Trophoblast cell (in vitro differentiated cells and primary cell): ENCODE measurements around the gene ALS2.

Experiments
- DNase-seq, 2 donors: peaks; one replicate each; pipeline ENCODE4 v3.0.0-alpha.2; 2016
- H2AFZ ChIP-seq: 2 replicates; pipeline ENCODE4 v1.6.1; 2013; ENCODE audit warnings: low read length, moderate library complexity, mild to moderate bottlenecking; ENCODE audit not compliant: insufficient read depth, poor library complexity
- H2AK5ac ChIP-seq: 2 replicates; pipeline ENCODE4 v1.6.1; 2013; ENCODE audit warnings: mild to moderate bottlenecking, low read length
- H2BK120ac ChIP-seq: 2 replicates; pipeline ENCODE4 v1.6.1; 2013; ENCODE audit warnings: low read length, mild to moderate bottlenecking, moderate library complexity; ENCODE audit not compliant: insufficient read depth, poor library complexity
- H2BK12ac ChIP-seq: 2 replicates; pipeline ENCODE4 v1.6.1; 2013; ENCODE audit warnings: mild to moderate bottlenecking, low read length, moderate library complexity
- H2BK5ac ChIP-seq: 2 replicates; pipeline ENCODE4 v1.6.1; 2013; ENCODE audit warnings: low read length, low read depth, moderate library complexity, mild to moderate bottlenecking; ENCODE audit not compliant: poor library complexity
- H3K14ac ChIP-seq: 2 replicates; pipeline ENCODE4 v1.6.1; 2013; ENCODE audit warnings: mild to moderate bottlenecking, low read length
- H3K18ac ChIP-seq: 2 replicates; pipeline ENCODE4 v1.6.1; 2013; ENCODE audit warnings: mild to moderate bottlenecking, low read length
- H3K23ac ChIP-seq: 2 replicates; pipeline ENCODE4 v1.6.1; 2013; ENCODE audit warnings: low read length
- H3K27ac ChIP-seq: 2 replicates; pipeline ENCODE4 v1.5.1; 2013; ENCODE audit warnings: low read depth, mild to moderate bottlenecking, inconsistent platforms, low read length, moderate library complexity
- H3K27me3 ChIP-seq: 2 replicates; pipeline ENCODE4 v1.6.1; 2013; ENCODE audit warnings: inconsistent platforms, mild to moderate bottlenecking, low read length, moderate library complexity; ENCODE audit not compliant: insufficient read depth
- H3K36me3 ChIP-seq, 2 experiments: 1 replicate in 1 of 2; 2 replicates in 1 of 2; pipeline ENCODE4 v1.6.1; 2013; ENCODE audit warnings: low read length in 2 of 2, mild to moderate bottlenecking in 2 of 2, moderate library complexity in 1 of 2; ENCODE audit not compliant: insufficient read depth in 2 of 2, control insufficient read depth in 1 of 2
- H3K4ac ChIP-seq: 2 replicates; pipeline ENCODE4 v1.6.1; 2013; ENCODE audit warnings: low read depth, mild to moderate bottlenecking, low read length, moderate library complexity
- H3K4me1 ChIP-seq, 2 experiments: 1 replicate in 1 of 2; 2 replicates in 1 of 2; pipeline ENCODE4 v1.6.1; 2013; ENCODE audit warnings: low read length in 2 of 2, mild to moderate bottlenecking in 2 of 2, moderate library complexity in 1 of 2; ENCODE audit not compliant: insufficient read depth in 2 of 2, control insufficient read depth in 1 of 2
- H3K4me2 ChIP-seq: 2 replicates; pipeline ENCODE4 v1.6.1; 2013; ENCODE audit warnings: inconsistent platforms, mild to moderate bottlenecking, low read length, moderate library complexity
- H3K4me3 ChIP-seq: 2 replicates; pipeline ENCODE4 v1.5.1; 2013; ENCODE audit warnings: mild to moderate bottlenecking, low read depth, low read length, inconsistent platforms
- H3K79me1 ChIP-seq: one replicate; pipeline ENCODE4 v1.6.1; 2013; ENCODE audit warnings: low read length
- H3K79me2 ChIP-seq: 2 replicates; pipeline ENCODE4 v1.6.1; 2013; ENCODE audit warnings: low read length, mild to moderate bottlenecking; ENCODE audit not compliant: control insufficient read depth, insufficient read depth, poor library complexity
- H3K9ac ChIP-seq: 2 replicates; pipeline ENCODE4 v1.6.1; 2013; ENCODE audit warnings: mild to moderate bottlenecking, low read length
- H3K9me3 ChIP-seq: 2 replicates; pipeline ENCODE4 v1.6.1; 2013; ENCODE audit warnings: low read depth, mild to moderate bottlenecking, control low read depth, inconsistent platforms, low read length; ENCODE audit not compliant: insufficient read depth
- H4K12ac ChIP-seq: 2 replicates; pipeline ENCODE4 v1.6.1; 2013; ENCODE audit warnings: low read depth, mild to moderate bottlenecking, low read length, moderate library complexity
- H4K8ac ChIP-seq: 2 replicates; pipeline ENCODE4 v1.6.1; 2013; ENCODE audit warnings: low read depth, mild to moderate bottlenecking, low read length, moderate library complexity
- H4K91ac ChIP-seq: one replicate; pipeline ENCODE4 v1.6.1; 2013; ENCODE audit warnings: low read depth, mild to moderate bottlenecking, low read length, moderate library complexity
- WGBS: extraction: QIAGEN DNeasy Blood & Tissue Kit; methylation state at CpG from one replicate; pipeline ENCODE4 v1.1.7; 2013; ENCODE audit warnings: missing lambda C conversion rate; ENCODE audit not compliant: insufficient read length, insufficient coverage; ENCODE audit errors: extremely low coverage; 5-methylcytosine and 5-hydroxymethylcytosine counted together

ALS2 gene

GRCh38 chr2:201675454-201675853, 105.3 kb downstream of the ALS2 start:
- H2AFZ ChIP-seq, result no peak overlapping the region
- no peak overlapping the region for H3K23ac ChIP-seq
- no peak overlapping the region for H3K4me3 ChIP-seq
- H3K4me1 ChIP-seq, result no peaks in the 10 kb centered on the region
- no peak overlapping the region for H3K18ac ChIP-seq
- no peaks in the 10 kb centered on the region for H3K79me2 ChIP-seq
- peaks cover 1% of the 10 kb centered on the region for H3K9me3 ChIP-seq
- no peak overlapping the region for H3K4ac ChIP-seq
- no peak overlapping the region for H4K12ac ChIP-seq
- no peak overlapping the region for H2BK120ac ChIP-seq
- H3K14ac ChIP-seq, result no peak overlapping the region
- H3K79me1 ChIP-seq, result no peaks in the 10 kb centered on the region
- H3K4me2 ChIP-seq, result no peak overlapping the region
- H3K27ac ChIP-seq, result no peak overlapping the region
- no peak overlapping the region for H4K8ac ChIP-seq
- H2BK5ac ChIP-seq, result no peak overlapping the region
- no peaks in the 10 kb centered on the region for H3K36me3 ChIP-seq
- H2AK5ac ChIP-seq, result no peak overlapping the region
- no peak overlapping the region for H3K9ac ChIP-seq
- H3K27me3 ChIP-seq, result no peaks in the 10 kb centered on the region
- no peak overlapping the region for H4K91ac ChIP-seq
- WGBS, result no CpG with 5 or more reads among the region's 4 CpGs
- no peak overlapping the region for H2BK12ac ChIP-seq
- DNase-seq, result no peak

DNA sequence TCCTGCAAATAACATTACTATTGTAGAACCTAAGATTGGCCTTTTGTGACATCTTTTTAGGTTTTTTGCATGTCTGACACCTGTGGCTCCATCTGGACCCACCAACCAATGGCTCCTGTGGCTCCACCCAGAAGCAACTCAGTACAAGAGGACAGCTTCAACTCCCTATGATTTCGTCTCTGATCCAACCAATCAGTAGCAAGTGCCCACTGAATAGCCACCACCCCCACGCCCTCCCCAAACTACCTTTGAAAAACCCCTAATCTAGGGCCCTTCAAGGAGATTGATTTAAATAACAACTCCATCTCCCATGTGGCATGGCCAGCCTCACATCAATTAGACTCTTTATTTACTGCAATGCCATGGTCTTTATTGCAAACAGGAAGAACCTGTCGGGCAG, 105.9 kb downstream of the ALS2 start:
- Histone ChIP-seq H3K27ac (no peak overlapping the region), H2BK120ac (no peak overlapping the region), H3K14ac (no peak overlapping the region), H2BK5ac (no peak overlapping the region), H3K18ac (no peak overlapping the region), H2AFZ (no peak overlapping the region), H3K4me2 (no peak overlapping the region), H2BK12ac (no peak overlapping the region), H3K36me3 (no peaks in the 10 kb centered on the region), H3K4me1 (no peaks in the 10 kb centered on the region), H3K9ac (no peak overlapping the region), H4K8ac (no peak overlapping the region), H3K23ac (no peak overlapping the region), H3K9me3 (peaks cover 1% of the 10 kb centered on the region), H3K27me3 (no peaks in the 10 kb centered on the region), H3K79me1 (no peaks in the 10 kb centered on the region), H2AK5ac (no peak overlapping the region), H3K4me3 (no peak overlapping the region), H4K91ac (no peak overlapping the region), H4K12ac (no peak overlapping the region), H3K79me2 (no peaks in the 10 kb centered on the region), H3K4ac (no peak overlapping the region)
- no CpG with 5 or more reads among the region's 3 CpGs for WGBS
- DNase-seq, result no peak

GRCh38 chr2:201674298-201674697, 106.4 kb downstream of the ALS2 start:
- Histone ChIP-seq H3K79me1 (no peaks in the 10 kb centered on the region), H3K4me3 (no peak overlapping the region), H3K4ac (no peak overlapping the region), H3K4me1 (no peaks in the 10 kb centered on the region), H3K9ac (no peak overlapping the region), H2AFZ (no peak overlapping the region), H2BK5ac (no peak overlapping the region), H3K27me3 (no peaks in the 10 kb centered on the region), H3K14ac (no peak overlapping the region), H4K91ac (no peak overlapping the region), H3K27ac (no peak overlapping the region), H3K18ac (no peak overlapping the region), H4K8ac (no peak overlapping the region), H2BK12ac (no peak overlapping the region), H2BK120ac (no peak overlapping the region), H4K12ac (no peak overlapping the region), H2AK5ac (no peak overlapping the region), H3K23ac (no peak overlapping the region), H3K36me3 (no peaks in the 10 kb centered on the region), H3K79me2 (no peaks in the 10 kb centered on the region), H3K4me2 (no peak overlapping the region), H3K9me3 (peaks cover 1% of the 10 kb centered on the region)
- no peak for DNase-seq
- no CpG with 5 or more reads among the region's 3 CpGs for WGBS

DNA sequence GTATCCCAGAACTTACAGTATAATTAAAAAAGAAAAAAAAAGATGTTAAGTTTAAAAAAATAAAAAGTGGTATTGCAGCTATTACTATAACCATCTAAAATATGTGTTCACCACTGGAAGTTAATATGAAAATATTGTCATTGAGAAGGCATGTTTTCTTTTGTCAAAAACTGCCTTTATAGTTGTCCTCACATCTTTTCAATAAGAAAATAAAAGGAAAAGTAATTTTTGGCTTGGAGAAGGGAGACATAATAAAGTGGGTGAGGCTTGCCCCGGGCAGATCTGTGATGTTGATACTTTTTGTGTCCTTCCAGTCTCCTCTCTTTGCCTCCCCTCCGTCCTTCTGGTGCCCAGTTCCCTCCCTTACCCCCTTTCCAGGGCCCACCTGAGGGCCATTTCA, 107.2 kb downstream of the ALS2 start:
- no peak overlapping the region for H2AK5ac ChIP-seq
- H2BK5ac ChIP-seq, result no peak overlapping the region
- H3K4ac ChIP-seq, result no peak overlapping the region
- H3K4me2 ChIP-seq, result no peak overlapping the region
- DNase-seq, result no peak
- H3K4me1 ChIP-seq, result no peaks in the 10 kb centered on the region
- H3K79me1 ChIP-seq, result no peaks in the 10 kb centered on the region
- no peak overlapping the region for H4K8ac ChIP-seq
- no peaks in the 10 kb centered on the region for H3K36me3 ChIP-seq
- no peaks in the 10 kb centered on the region for H3K79me2 ChIP-seq
- no peak overlapping the region for H3K14ac ChIP-seq
- no peak overlapping the region for H4K12ac ChIP-seq
- no peak overlapping the region for H3K27ac ChIP-seq
- no peak overlapping the region for H3K9ac ChIP-seq
- H2BK120ac ChIP-seq, result no peak overlapping the region
- H3K23ac ChIP-seq, result no peak overlapping the region
- H3K9me3 ChIP-seq, result peaks cover 1% of the 10 kb centered on the region
- H3K4me3 ChIP-seq, result no peak overlapping the region
- H2AFZ ChIP-seq, result no peak overlapping the region
- WGBS, result no CpG with 5 or more reads among the region's 2 CpGs
- no peak overlapping the region for H4K91ac ChIP-seq
- no peak overlapping the region for H3K18ac ChIP-seq
- H3K27me3 ChIP-seq, result no peaks in the 10 kb centered on the region
- H2BK12ac ChIP-seq, result no peak overlapping the region
